GM12801 (cell line): ENCODE data around the gene HOXA9.

Source experiments
- TF ChIP-seq, protein P1 (sequence below): IDR thresholded peaks from one replicate; pipeline ENCODE4 v1.5.1; 2011; ENCODE audit warnings: control low read depth; ENCODE audit not compliant: insufficient read length; ENCODE audit errors: extremely low read depth

Gene HOXA9

DNA sequence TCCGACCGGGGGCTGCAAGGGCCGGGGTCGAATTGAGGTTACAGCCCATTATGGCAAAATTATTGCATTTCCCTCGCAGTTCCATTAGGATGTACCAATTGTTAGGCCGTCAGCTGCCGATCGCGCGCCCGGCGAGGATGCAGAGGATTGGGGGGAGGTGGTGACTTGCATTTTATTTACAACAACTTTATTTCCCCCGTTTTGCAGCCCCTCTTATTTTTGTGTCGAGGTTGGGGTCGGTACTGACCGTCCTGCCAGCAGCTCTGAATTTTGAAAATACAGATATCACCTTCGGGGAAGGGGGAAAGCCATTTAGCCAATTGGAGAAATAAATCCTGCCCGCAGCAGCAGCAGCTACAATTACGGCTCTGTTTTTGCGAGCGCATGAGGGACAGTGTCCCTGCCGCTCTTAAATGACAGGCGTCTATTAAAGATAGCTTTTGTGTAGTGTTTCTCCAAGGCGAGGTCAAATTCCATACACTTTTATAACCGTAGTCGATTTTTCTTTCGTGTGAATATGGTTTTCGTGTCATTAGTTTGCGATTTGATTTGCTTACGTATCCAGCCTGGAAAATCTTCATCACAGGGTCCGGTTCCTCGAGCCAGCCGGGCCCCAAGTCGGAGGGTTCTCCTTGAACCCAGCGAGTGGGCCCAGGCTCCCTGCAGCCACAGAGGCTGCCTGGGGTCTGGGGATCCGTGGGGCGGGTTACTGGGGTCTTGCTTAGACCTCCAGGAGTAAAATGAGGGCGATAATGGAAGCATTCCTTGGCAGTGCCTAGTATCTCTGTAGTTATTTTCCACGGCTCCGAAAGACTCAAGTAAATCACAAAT is 21.2 kb downstream of the HOXA9 start:
- TF ChIP-seq, protein P1, sequence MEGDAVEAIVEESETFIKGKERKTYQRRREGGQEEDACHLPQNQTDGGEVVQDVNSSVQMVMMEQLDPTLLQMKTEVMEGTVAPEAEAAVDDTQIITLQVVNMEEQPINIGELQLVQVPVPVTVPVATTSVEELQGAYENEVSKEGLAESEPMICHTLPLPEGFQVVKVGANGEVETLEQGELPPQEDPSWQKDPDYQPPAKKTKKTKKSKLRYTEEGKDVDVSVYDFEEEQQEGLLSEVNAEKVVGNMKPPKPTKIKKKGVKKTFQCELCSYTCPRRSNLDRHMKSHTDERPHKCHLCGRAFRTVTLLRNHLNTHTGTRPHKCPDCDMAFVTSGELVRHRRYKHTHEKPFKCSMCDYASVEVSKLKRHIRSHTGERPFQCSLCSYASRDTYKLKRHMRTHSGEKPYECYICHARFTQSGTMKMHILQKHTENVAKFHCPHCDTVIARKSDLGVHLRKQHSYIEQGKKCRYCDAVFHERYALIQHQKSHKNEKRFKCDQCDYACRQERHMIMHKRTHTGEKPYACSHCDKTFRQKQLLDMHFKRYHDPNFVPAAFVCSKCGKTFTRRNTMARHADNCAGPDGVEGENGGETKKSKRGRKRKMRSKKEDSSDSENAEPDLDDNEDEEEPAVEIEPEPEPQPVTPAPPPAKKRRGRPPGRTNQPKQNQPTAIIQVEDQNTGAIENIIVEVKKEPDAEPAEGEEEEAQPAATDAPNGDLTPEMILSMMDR = no peak

DNA sequence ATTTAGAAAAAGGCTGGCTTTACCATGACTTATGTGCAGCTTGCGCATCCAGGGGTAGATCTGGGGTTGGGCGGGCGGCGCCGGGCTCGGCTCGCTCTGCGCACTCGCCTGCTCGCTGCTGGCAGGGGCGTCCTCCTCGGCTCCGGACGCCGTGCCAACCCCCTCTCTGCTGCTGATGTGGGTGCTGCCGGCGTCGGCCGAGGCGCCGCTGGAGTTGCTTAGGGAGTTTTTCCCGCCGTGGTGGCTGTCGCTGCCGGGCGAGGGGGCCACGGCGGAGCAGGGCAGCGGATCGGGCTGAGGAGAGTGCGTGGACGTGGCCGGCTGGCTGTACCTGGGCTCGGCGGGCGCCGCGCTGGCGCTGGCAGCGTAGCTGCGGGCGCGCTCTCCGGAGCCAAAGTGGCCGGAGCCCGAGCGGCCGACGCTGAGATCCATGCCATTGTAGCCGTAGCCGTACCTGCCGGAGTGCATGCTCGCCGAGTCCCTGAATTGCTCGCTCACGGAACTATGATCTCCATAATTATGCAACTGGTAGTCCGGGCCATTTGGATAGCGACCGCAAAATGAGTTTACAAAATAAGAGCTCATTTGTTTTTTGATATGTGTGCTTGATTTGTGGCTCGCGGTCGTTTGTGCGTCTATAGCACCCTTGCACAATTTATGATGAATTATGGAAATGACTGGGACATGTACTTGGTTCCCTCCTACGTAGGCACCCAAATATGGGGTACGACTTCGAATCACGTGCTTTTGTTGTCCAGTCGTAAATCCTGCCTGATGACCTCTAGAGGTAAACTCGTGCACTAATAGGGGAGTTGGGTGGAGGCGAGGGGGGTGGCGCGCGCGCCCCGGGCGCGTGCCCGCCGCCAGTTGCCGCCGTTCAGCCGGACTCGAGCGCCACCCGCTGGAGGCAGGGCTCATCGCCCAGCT is 22.1 kb downstream of the HOXA9 start, which contains the start of gene HOXA5:
TSS of gene HOXA5 (minus strand) at position 659 of the 927 bp plus-strand sequence. CDS start at position 585, 74 bp downstream.
- TF ChIP-seq, protein P1 = no peak

DNA sequence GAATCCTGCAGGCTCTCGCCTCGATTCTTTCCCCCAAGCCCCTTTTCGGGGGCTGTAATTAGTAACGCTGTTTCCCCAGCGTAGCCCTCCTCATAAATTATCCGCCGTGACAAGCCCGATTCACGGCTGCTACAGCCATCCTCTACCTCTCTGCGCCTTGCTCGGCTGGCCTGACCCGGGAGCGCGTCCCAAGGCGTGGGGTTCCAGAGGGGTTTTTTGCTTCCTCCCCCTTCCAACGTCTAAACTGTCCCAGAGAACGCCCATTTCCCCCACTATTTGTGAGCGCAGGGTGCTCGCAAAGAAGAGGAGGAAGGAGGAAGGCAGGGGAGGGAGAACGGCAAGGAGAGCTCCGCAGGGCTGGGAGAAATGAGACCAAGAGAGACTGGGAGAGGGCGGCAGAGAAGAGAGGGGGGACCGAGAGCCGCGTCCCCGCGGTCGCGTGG is 22.7 kb downstream of the HOXA9 start:
- TF ChIP-seq, protein P1 = no peak

DNA sequence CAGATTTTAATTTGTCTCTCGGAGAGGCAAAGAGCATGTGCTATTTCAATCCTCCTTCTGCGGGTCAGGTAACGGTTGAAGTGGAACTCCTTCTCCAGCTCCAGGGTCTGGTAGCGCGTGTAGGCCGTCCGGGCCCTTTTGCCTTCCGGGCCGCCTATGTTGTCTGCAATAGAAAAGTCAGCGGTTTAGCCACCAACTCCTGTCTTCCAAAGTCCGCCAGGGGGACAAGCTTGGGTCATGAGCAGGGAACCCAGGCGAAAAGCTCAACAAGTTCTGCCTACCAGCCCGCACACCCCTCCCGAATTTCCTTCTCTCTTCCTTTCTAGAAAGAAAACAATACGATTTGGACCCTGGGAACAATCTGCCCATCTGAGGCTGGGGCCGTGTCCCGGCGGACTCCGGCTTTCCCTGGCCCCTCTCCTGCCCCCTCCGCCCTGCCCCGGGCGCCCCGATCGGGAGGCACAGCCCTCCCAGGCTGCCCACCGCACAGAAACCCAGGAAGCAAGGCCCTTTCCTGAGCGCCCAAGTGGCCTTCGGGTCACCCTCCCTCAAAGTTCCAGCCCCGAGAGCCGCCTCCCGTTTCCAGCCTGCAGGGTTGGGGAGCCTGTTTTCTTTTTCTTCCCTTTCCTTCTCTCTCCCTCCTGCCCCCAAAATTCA is 23.3 kb downstream of the HOXA9 start:
- TF ChIP-seq, protein P1 = no peak

DNA sequence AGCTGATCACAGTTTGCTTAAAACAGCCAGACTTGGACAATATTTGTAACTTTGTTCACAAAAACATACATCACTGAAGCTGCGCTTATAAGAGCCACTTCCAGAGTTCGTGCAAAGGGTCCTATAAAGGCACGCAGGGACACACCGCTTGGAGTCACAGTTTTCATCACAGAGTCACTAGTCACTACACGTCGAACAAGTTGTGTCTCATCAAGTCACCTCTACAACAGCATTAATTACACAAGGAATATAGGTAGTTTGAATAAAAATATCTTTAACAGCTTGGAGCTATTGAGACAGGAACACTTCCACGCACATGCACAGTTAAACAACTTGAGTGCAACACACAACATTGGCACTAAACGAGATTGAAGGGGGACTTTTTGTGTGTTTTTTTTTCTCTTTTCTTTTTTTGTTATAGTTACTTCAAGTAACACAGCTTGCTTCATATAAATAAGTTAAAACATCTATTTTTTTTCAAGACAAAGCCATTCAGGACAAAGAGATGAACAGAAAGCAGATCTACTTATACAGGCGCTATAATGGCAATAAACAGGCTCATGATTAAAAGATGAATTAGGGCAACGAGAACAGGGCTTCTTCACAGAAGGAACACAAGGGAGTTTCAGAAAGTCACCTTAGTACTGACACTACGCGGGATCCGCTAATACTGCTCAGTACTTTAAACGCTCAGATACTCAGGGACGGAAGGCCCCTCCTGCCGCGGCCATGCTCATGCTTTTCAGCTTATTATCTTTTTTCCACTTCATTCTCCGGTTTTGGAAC is 24.0 kb downstream of the HOXA9 start:
- TF ChIP-seq, protein P1 = no peak

DNA sequence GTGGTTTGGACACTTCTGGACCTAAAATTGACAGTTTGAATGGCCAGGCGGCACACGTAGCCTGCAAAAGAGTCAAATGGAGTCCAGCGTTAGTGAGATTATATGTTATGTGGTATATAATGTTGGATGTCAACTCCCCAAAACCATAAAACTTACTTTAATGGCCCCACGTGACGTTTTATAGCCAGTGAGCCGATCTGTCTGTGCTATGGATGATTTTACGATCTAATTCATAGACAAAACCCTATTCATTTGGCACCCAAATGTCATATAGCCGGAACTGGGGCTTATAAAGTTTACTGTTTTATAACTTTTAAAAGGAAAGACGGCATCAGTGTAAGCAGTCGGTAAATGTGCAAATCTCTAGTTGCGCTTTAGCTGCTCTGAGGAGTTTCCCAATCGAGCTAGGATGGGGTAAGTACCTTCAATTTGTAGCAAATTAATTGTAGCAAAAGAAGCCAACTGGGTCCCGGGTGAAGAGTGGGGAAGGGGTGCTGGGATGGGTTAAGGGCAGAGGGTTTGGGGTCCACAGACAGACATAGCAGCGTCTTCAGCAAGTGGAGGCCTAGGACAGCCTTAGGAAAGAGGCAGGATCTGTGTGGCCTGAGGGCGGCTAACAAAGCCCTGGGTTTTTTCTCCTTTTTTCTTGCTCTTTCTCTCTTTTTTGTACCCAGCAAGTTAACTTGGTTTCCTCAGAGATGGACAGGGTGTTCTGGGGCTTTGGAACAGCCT is 25.0 kb downstream of the HOXA9 start:
- TF ChIP-seq, protein P1 = no peak
